Tibial nerve (tissue), 4 donors: ENCODE results near the gene ADGRG2. TPM values are rescaled to one million over a fixed set of nuclear protein-coding genes. Genes with fewer than 3 reads are reported as not detected.
"Not testable (repeated sequence)": the region's sequence is repeated elsewhere in the genome, so short reads cannot be mapped to it uniquely, and the experiment has no call there.

ENCODE experiments used
- DNase-seq, 2 donors: peaks; one replicate each; pipeline ENCODE4 v3.0.0-alpha.2; 2019; ENCODE audit warnings: low spot score in 2 of 2
- H3K27ac ChIP-seq, 4 donors: fragments of 200-600 bp; sonication (generic) in 3 of 4; one replicate each; pipeline ENCODE4 v1.5.1; 2017 to 2019; ENCODE audit warnings: mild to moderate bottlenecking in 1 of 4
- H3K27me3 ChIP-seq, 2 donors: fragments of 200-600 bp; sonication (generic) in 1 of 2; one replicate each; pipeline versions ENCODE4 v1.5.1 to v1.6.0; 2017 to 2019
- H3K36me3 ChIP-seq, 3 donors: fragments of 200-600 bp; sonication (generic); one replicate each; pipeline ENCODE4 v1.5.1; 2018 to 2019
- H3K4me1 ChIP-seq, 4 donors: fragments of 200-600 bp; sonication (generic) in 3 of 4; one replicate each; pipeline ENCODE4 v1.5.1; 2017 to 2019
- H3K4me3 ChIP-seq, 4 donors: fragments of 200-600 bp; sonication (generic) in 3 of 4; one replicate each; pipeline ENCODE4 v1.5.1; 2017 to 2019; ENCODE audit warnings: mild to moderate bottlenecking in 1 of 4, moderate library complexity in 1 of 4
- H3K9me3 ChIP-seq, 4 donors: fragments of 200-600 bp; sonication (generic) in 3 of 4; one replicate each; pipeline ENCODE4 v1.5.1; 2017 to 2019
- CTCF ChIP-seq, 5 experiments: fragments of 200-600 bp in 3 of 5; fragments of 450-650 bp in 2 of 5; sonication (generic) in 3 of 5; IDR thresholded peaks; one replicate each; pipeline ENCODE4 v1.5.1; 2016 to 2019; ENCODE audit warnings: antibody characterized with exemption in 5 of 5, mild to moderate bottlenecking in 3 of 5, moderate library complexity in 2 of 5
- EP300 ChIP-seq, 2 donors: sonication (generic); formaldehyde crosslinking; IDR thresholded peaks; one replicate each; pipeline ENCODE4 v1.6.1; 2017; ENCODE audit warnings: antibody characterized with exemption in 2 of 2, mild to moderate bottlenecking in 1 of 2
- POLR2A ChIP-seq, 2 donors: fragments of 450-650 bp; IDR thresholded peaks; one replicate each; pipeline ENCODE4 v1.6.1; 2017; ENCODE audit warnings: antibody characterized with exemption in 2 of 2, mild to moderate bottlenecking in 2 of 2, moderate library complexity in 2 of 2
- WGBS, 2 donors: methylation state at CpG; one replicate each; pipeline ENCODE4 v1.1.5; 2018; 5-methylcytosine and 5-hydroxymethylcytosine counted together
- total RNA-seq, 4 donors: library from RNA; depleted of rRNA; stranded (reverse); fragments of >200 nt; gene quantifications; one replicate each; pipeline ENCODE4 v1.1.0, GENCODE V29; 2016

The ADGRG2 gene
- total RNA-seq, 4 donors from 2014 or later, result 4.2 to 23.0 (median 9.9) TPM

GRCh38 chrX:19072372-19072771 lies 49.9 kb downstream of the ADGRG2 start:
- Histone ChIP-seq H3K9me3 (peaks cover 0 to 2% (median 0%) of the 10 kb centered on the region in 4 donors), H3K36me3 (no peaks in the 10 kb centered on the region), H3K4me3 (no peak overlapping the region), H3K27me3 (no peaks in the 10 kb centered on the region), H3K27ac (no peak overlapping the region), H3K4me1 (no peaks in the 10 kb centered on the region)
- DNase-seq, result no peak
- TF ChIP-seq POLR2A (IDR thresholded peaks at IDR 0.05), result no peak
- WGBS, 2 donors, result 60 to 79% methylated on average over 3 of the region's 3 CpGs

- no peak overlapping the region for H3K4me3 ChIP-seq
- no peak overlapping the region for H3K27ac ChIP-seq
- whole genome bisulfite sequencing, 2 donors, result 74 to 86% methylated on average over 2 to 3 of the region's 3 CpGs
- peaks cover 0 to 2% (median 0%) of the 10 kb centered on the region in 4 donors for H3K9me3 ChIP-seq
- TF ChIP-seq POLR2A (IDR thresholded peaks at IDR 0.05) (no peak), EP300 (IDR thresholded peaks at IDR 0.05) (no peak), CTCF (IDR thresholded peaks at IDR 0.05) (no peak)
- no peaks in the 10 kb centered on the region for H3K4me1 ChIP-seq
- H3K36me3 ChIP-seq, result no peaks in the 10 kb centered on the region
- H3K27me3 ChIP-seq, result no peaks in the 10 kb centered on the region
- DNase-seq, result no peak
Measured at GRCh38 chrX:19070555-19070994, 51.7 kb downstream of the ADGRG2 start.

DNA sequence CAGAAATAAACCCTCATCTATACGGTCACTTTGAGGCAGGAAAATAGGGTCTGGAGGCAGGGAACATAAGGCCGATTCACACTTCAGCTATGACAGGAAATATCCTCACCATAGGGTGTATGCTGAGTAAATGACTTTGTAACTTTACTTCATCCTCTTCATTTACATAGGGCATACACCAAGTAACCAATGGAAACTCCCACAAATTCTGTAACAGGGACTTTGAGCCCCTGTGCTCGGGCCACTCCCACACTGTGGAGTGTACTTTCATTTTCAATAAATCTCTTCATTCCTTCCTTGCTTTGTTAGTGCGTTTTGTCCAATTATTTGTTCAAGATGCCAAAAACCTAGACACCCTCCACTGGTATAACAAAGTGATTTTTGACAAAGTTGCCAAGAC lies 55.3 kb downstream of the ADGRG2 start:
- not testable (repeated sequence) for H3K27ac ChIP-seq, H3K27me3 ChIP-seq, DNase-seq, H3K9me3 ChIP-seq, H3K36me3 ChIP-seq, H3K4me3 ChIP-seq, H3K4me1 ChIP-seq
- WGBS, 2 donors, result 76 to 90% methylated on average over 4 of the region's 4 CpGs

- H3K27me3 ChIP-seq, result no peaks in the 10 kb centered on the region
- no peaks in the 10 kb centered on the region for H3K4me1 ChIP-seq
- peaks cover 0 to 2% (median 0%) of the 10 kb centered on the region in 4 donors for H3K9me3 ChIP-seq
- H3K4me3 ChIP-seq, result no peak overlapping the region
- no peak for DNase-seq
- WGBS, 2 donors, result 88 to 94% methylated on average over 5 of the region's 5 CpGs
- no peaks in the 10 kb centered on the region for H3K36me3 ChIP-seq
- H3K27ac ChIP-seq, result no peak overlapping the region
- TF ChIP-seq EP300 (IDR thresholded peaks at IDR 0.05), result no peak
- TF ChIP-seq POLR2A (IDR thresholded peaks at IDR 0.05), result no peak
- no peak for TF ChIP-seq CTCF (IDR thresholded peaks at IDR 0.05)
Measured at GRCh38 chrX:19065535-19065934, 56.7 kb downstream of the ADGRG2 start.

- no peak overlapping the region for H3K27ac ChIP-seq
- H3K27me3 ChIP-seq, result no peaks in the 10 kb centered on the region
- no peak for DNase-seq
- no peak for TF ChIP-seq EP300 (IDR thresholded peaks at IDR 0.05)
- H3K36me3 ChIP-seq, result no peaks in the 10 kb centered on the region
- no peaks in the 10 kb centered on the region for H3K4me1 ChIP-seq
- H3K9me3 ChIP-seq, result peaks cover 0 to 2% (median 0%) of the 10 kb centered on the region in 4 donors
- H3K4me3 ChIP-seq, result no peak overlapping the region
- WGBS, 2 donors, result 78 to 87% methylated on average over 6 of the region's 6 CpGs
Measured at GRCh38 chrX:19064175-19064574, 58.1 kb downstream of the ADGRG2 start.

- no peak overlapping the region for H3K27ac ChIP-seq
- no peak for DNase-seq
- H3K4me1 ChIP-seq, result no peaks in the 10 kb centered on the region
- H3K27me3 ChIP-seq, result no peaks in the 10 kb centered on the region
- peaks cover 0 to 2% (median 0%) of the 10 kb centered on the region in 4 donors for H3K9me3 ChIP-seq
- H3K4me3 ChIP-seq, result no peak overlapping the region
- WGBS, 2 donors, result 77 to 84% methylated on average over 3 to 8 of the region's 8 CpGs
- TF ChIP-seq CTCF (IDR thresholded peaks at IDR 0.05), result no peak
- TF ChIP-seq POLR2A (IDR thresholded peaks at IDR 0.05), result no peak
- no peak for TF ChIP-seq EP300 (IDR thresholded peaks at IDR 0.05)
- H3K36me3 ChIP-seq, result no peaks in the 10 kb centered on the region
Measured at GRCh38 chrX:19063030-19063429, 59.2 kb downstream of the ADGRG2 start.

DNA sequence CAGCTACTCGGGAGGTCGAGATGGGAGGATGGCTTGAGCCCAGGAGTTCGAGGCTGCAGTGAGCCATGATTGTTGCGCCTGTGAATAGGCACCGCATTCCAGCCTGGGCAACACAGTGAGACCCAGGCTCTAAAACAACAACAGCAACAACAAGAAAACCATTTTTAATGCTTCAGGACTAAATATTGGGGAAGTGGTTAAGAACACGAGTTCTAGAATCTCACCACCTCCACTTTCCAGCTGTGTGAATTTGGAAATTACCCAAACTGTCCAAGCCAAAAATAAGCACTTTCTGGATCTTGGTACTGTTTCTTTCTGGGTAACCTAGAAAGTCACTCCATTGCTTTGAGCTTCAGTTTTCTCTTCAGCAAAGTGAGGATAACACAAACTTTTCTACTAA lies 63.2 kb downstream of the ADGRG2 start:
- TF ChIP-seq CTCF (IDR thresholded peaks at IDR 0.05) (no peak), EP300 (IDR thresholded peaks at IDR 0.05) (no peak), POLR2A (IDR thresholded peaks at IDR 0.05) (no peak)
- H3K27me3 ChIP-seq, result no peaks in the 10 kb centered on the region
- no peaks in the 10 kb centered on the region for H3K9me3 ChIP-seq
- H3K4me1 ChIP-seq, result no peaks in the 10 kb centered on the region
- no peak overlapping the region for H3K4me3 ChIP-seq
- no peak overlapping the region for H3K27ac ChIP-seq
- WGBS, 2 donors, result 90 to 92% methylated on average over 6 of the region's 6 CpGs
- no peak for DNase-seq
- no peaks in the 10 kb centered on the region for H3K36me3 ChIP-seq
